ENCODE results near the gene ZDHHC20. TPM values are rescaled to one million over a fixed set of nuclear protein-coding genes. Genes with fewer than 3 reads are reported as not detected.
"Not testable (repeated sequence)": the region's sequence is repeated elsewhere in the genome, so short reads cannot be mapped to it uniquely, and the experiment has no call there.

Gene ZDHHC20
- total RNA-seq, 4 donors from 2014 or later, result 50.8 to 132 (median 67.1) TPM

GRCh38 chr13:21383090-21383489, 76.0 kb downstream of the ZDHHC20 start:
- Histone ChIP-seq H3K9me3 (no peaks in the 10 kb centered on the region), H3K4me1 (no peaks in the 10 kb centered on the region), H3K36me3 (peaks cover 0 to 74% (median 0%) of the 10 kb centered on the region in 3 donors), H3K27ac (no peak overlapping the region), H3K4me3 (no peak overlapping the region), H3K27me3 (no peaks in the 10 kb centered on the region)
- no peak for DNase-seq
- TF ChIP-seq POLR2A (IDR thresholded peaks at IDR 0.05), result no peak
- TF ChIP-seq CTCF (IDR thresholded peaks at IDR 0.05), result no peak

GRCh38 chr13:21376998-21377985, 81.8 kb downstream of the ZDHHC20 start:
- H3K27ac ChIP-seq, DNase-seq, H3K27me3 ChIP-seq, H3K4me1 ChIP-seq, H3K4me3 ChIP-seq, H3K9me3 ChIP-seq: not testable (repeated sequence)
- peaks cover 0 to 62% (median 0%) of the 10 kb centered on the region in 3 donors for H3K36me3 ChIP-seq

- Histone ChIP-seq H3K4me1 (no peaks in the 10 kb centered on the region), H3K36me3 (peaks cover 0 to 21% (median 0%) of the 10 kb centered on the region in 3 donors), H3K9me3 (no peaks in the 10 kb centered on the region), H3K4me3 (no peak overlapping the region), H3K27me3 (no peaks in the 10 kb centered on the region), H3K27ac (no peak overlapping the region)
- DNase-seq, result no peak
- no peak for TF ChIP-seq CTCF (IDR thresholded peaks at IDR 0.05)
- no peak for TF ChIP-seq POLR2A (IDR thresholded peaks at IDR 0.05)
Measured at GRCh38 chr13:21372530-21372929, 86.6 kb downstream of the ZDHHC20 start.

GRCh38 chr13:21371011-21371410, 88.1 kb downstream of the ZDHHC20 start:
- no peak overlapping the region for H3K4me3 ChIP-seq
- no peaks in the 10 kb centered on the region for H3K4me1 ChIP-seq
- H3K9me3 ChIP-seq, result no peaks in the 10 kb centered on the region
- H3K27me3 ChIP-seq, result no peaks in the 10 kb centered on the region
- TF ChIP-seq POLR2A (IDR thresholded peaks at IDR 0.05) (no peak), CTCF (IDR thresholded peaks at IDR 0.05) (no peak)
- peaks cover 0 to 15% (median 0%) of the 10 kb centered on the region in 3 donors for H3K36me3 ChIP-seq
- DNase-seq, result no peak
- no peak overlapping the region for H3K27ac ChIP-seq

GRCh38 chr13:21365574-21365973, 93.5 kb downstream of the ZDHHC20 start:
- Histone ChIP-seq H3K4me3 (no peak overlapping the region), H3K36me3 (no peaks in the 10 kb centered on the region), H3K27me3 (no peaks in the 10 kb centered on the region), H3K4me1 (no peaks in the 10 kb centered on the region), H3K9me3 (no peaks in the 10 kb centered on the region), H3K27ac (no peak overlapping the region)
- TF ChIP-seq POLR2A (IDR thresholded peaks at IDR 0.05) (no peak), CTCF (IDR thresholded peaks at IDR 0.05) (no peak)
- no peak for DNase-seq

GRCh38 chr13:21364916-21365315, 94.2 kb downstream of the ZDHHC20 start:
- Histone ChIP-seq H3K4me1 (no peaks in the 10 kb centered on the region), H3K36me3 (no peaks in the 10 kb centered on the region), H3K27me3 (no peaks in the 10 kb centered on the region), H3K9me3 (no peaks in the 10 kb centered on the region), H3K27ac (no peak overlapping the region), H3K4me3 (no peak overlapping the region)
- no peak for DNase-seq
- TF ChIP-seq CTCF (IDR thresholded peaks at IDR 0.05) (no peak), POLR2A (IDR thresholded peaks at IDR 0.05) (no peak)

Measured in Peyer's patch (tissue), 4 donors.